Measurements from ENCODE around the gene MESD.

- TF ChIP-seq CTCF (IDR thresholded peaks at IDR 0.05) (no peak), POLR2AphosphoS5 (IDR thresholded peaks at IDR 0.05) (no peak)
Observed at GRCh38 chr15:81024265-81024872, 34.8 kb upstream of the MESD start.
